ENCODE measurements around the gene PARPBP.

DNA sequence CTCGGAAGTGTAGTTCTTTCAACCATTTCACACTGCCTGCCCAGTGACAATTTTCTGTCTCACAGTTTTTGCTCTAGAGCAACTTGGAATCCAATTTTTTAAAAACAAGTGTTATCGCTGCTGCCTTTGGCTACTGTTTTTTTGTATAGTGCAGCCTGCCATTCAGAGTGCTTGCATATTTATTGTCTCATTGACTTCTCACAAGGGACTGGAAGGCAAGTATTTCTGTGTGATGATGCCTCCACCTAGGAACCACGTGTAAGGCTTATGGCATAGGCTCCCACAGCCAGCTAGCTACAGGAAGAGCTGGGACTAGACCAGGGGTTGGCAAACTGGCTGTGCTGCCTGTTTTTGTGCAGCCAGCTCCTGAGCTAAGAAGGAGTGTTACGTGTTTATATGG, 903 bp downstream of the PARPBP start:
- TF ChIP-seq CTCF (conservative IDR thresholded peaks at IDR 0.05; ENCODE audit: low read length) (no peak), EZH2phosphoT487 (IDR thresholded peaks at IDR 0.05; ENCODE audit: borderline replicate concordance, low read depth, low read length) (no peak)
